WTC11 (cell line): ENCODE measurements around the gene IL13RA2. TPM values are rescaled to one million over a fixed set of nuclear protein-coding genes. Genes with fewer than 3 reads are reported as not detected.

Source experiments
- ATAC-seq: fragments of 200-7000 bp; cut with Tn5 transposase; 2 replicates; pipeline ENCODE4 v1.10.0; 2021; ENCODE audit warnings: mild to moderate bottlenecking, moderate library complexity
- CTCF ChIA-PET: fragments of 300-600 bp; sonication (Branson Sonifier 250); formaldehyde crosslinking; loops from one replicate; lab custom pipeline; 2021; ENCODE audit warnings: antibody characterized with exemption; lab: Charles Lee
- POLR2A ChIA-PET: fragments of 350-600 bp; sonication (Branson Sonifier 250); formaldehyde crosslinking; loops from one replicate; lab custom pipeline; 2021; ENCODE audit warnings: antibody characterized with exemption; lab: Charles Lee
- DNase-seq: peaks from one replicate; pipeline ENCODE4 v3.0.0; 2021; ENCODE audit warnings: low spot score
- H3K27ac Mint-ChIP-seq: 2 replicates; pipeline ENCODE4 v1.8.0; 2021; ENCODE audit warnings: mixed read lengths
- H3K27me3 Mint-ChIP-seq: 2 replicates; pipeline ENCODE4 v1.8.0; 2021; ENCODE audit warnings: low read depth, mild to moderate bottlenecking, moderate library complexity, mixed read lengths
- H3K36me3 Mint-ChIP-seq: 2 replicates; pipeline ENCODE4 v1.8.0; 2021; ENCODE audit warnings: mixed read lengths
- H3K4me1 Mint-ChIP-seq: 2 replicates; pipeline ENCODE4 v1.8.0; 2022; ENCODE audit warnings: mixed read lengths
- H3K4me3 Mint-ChIP-seq: 2 replicates; pipeline ENCODE4 v1.8.0; 2021; ENCODE audit warnings: mild to moderate bottlenecking, moderate library complexity, mixed read lengths
- H3K9me3 Mint-ChIP-seq: 2 replicates; pipeline ENCODE4 v1.8.0; 2021; ENCODE audit warnings: mixed read lengths
- ATF1 ChIP-seq: sonication (generic); formaldehyde crosslinking; IDR thresholded peaks from 2 replicates; pipeline ENCODE4 v1.8.1; 2023; ENCODE audit warnings: mild to moderate bottlenecking, moderate library complexity, missing genetic modification reagents
- FOXJ3 ChIP-seq: sonication (generic); formaldehyde crosslinking; IDR thresholded peaks from 2 replicates; pipeline ENCODE4 v1.9.0; 2021; ENCODE audit warnings: missing genetic modification reagents, mild to moderate bottlenecking, borderline replicate concordance
- PRRX2 ChIP-seq: fragments of 250-450 bp; sonication (Bioruptor Pico); IDR thresholded peaks from 2 replicates; pipeline ENCODE4 v1.8.0; 2021; ENCODE audit warnings: mild to moderate bottlenecking
- RORB ChIP-seq: fragments of 250-450 bp; sonication (Bioruptor Pico); IDR thresholded peaks from 2 replicates; pipeline ENCODE4 v1.9.0; 2021; ENCODE audit warnings: mild to moderate bottlenecking
- SOX15 ChIP-seq: fragments of 250-450 bp; sonication (Bioruptor Pico); IDR thresholded peaks from 2 replicates; pipeline ENCODE4 v1.9.0; 2021; ENCODE audit warnings: mild to moderate bottlenecking
- ZNF263 ChIP-seq: sonication (generic); formaldehyde crosslinking; IDR thresholded peaks from 2 replicates; pipeline ENCODE4 v1.8.1; 2022; ENCODE audit warnings: low read depth, mild to moderate bottlenecking, moderate library complexity, missing genetic modification reagents
- ZNF317 ChIP-seq: sonication (generic); formaldehyde crosslinking; IDR thresholded peaks from 2 replicates; pipeline ENCODE4 v1.8.1; 2023; ENCODE audit warnings: low read depth, mild to moderate bottlenecking, moderate library complexity, missing genetic modification reagents, borderline replicate concordance
- ZNF671 ChIP-seq: fragments of 250-450 bp; sonication (Bioruptor Pico); IDR thresholded peaks from 2 replicates; pipeline ENCODE4 v1.8.0; 2021; ENCODE audit warnings: mild to moderate bottlenecking
- total RNA-seq: library from RNA; stranded (reverse); gene quantifications from 3 replicates; pipeline ENCODE4 v1.2.3, GENCODE V29; 2021
- TF ChIP-seq, protein P1 (sequence below): sonication (generic); formaldehyde crosslinking; IDR thresholded peaks from 2 replicates; pipeline ENCODE4 v1.8.1; 2023; ENCODE audit warnings: mild to moderate bottlenecking, missing genetic modification reagents, moderate library complexity
- TF ChIP-seq, protein P2 (sequence below): sonication (generic); formaldehyde crosslinking; IDR thresholded peaks from 2 replicates; pipeline ENCODE4 v1.8.1; 2022; ENCODE audit warnings: low read depth, mild to moderate bottlenecking, moderate library complexity, missing genetic modification reagents, borderline replicate concordance
- TF ChIP-seq, protein P3 (sequence below): fragments of 250-450 bp; sonication (Bioruptor Pico); IDR thresholded peaks from 2 replicates; pipeline ENCODE4 v1.8.0; 2021; ENCODE audit warnings: mild to moderate bottlenecking
- TF ChIP-seq, protein P4 (sequence below): sonication (generic); formaldehyde crosslinking; IDR thresholded peaks from 2 replicates; pipeline ENCODE4 v1.8.1; 2023; ENCODE audit warnings: mild to moderate bottlenecking, missing genetic modification reagents, borderline replicate concordance
- TF ChIP-seq, protein P5 (sequence below): fragments of 250-450 bp; sonication (Bioruptor Pico); IDR thresholded peaks from 2 replicates; pipeline ENCODE4 v2.1.2; 2022; ENCODE audit warnings: mild to moderate bottlenecking, moderate library complexity
- TF ChIP-seq, protein P6 (sequence below): sonication (generic); formaldehyde crosslinking; IDR thresholded peaks from 2 replicates; pipeline ENCODE4 v1.8.0; 2023; ENCODE audit warnings: missing genetic modification reagents
- TF ChIP-seq, protein P7 (sequence below): sonication (generic); formaldehyde crosslinking; IDR thresholded peaks from 2 replicates; pipeline ENCODE4 v1.8.1; 2023; ENCODE audit warnings: mild to moderate bottlenecking, missing genetic modification reagents

IL13RA2 gene
- total RNA-seq, 1 experiment from 2014 or later, result not detected

DNA sequence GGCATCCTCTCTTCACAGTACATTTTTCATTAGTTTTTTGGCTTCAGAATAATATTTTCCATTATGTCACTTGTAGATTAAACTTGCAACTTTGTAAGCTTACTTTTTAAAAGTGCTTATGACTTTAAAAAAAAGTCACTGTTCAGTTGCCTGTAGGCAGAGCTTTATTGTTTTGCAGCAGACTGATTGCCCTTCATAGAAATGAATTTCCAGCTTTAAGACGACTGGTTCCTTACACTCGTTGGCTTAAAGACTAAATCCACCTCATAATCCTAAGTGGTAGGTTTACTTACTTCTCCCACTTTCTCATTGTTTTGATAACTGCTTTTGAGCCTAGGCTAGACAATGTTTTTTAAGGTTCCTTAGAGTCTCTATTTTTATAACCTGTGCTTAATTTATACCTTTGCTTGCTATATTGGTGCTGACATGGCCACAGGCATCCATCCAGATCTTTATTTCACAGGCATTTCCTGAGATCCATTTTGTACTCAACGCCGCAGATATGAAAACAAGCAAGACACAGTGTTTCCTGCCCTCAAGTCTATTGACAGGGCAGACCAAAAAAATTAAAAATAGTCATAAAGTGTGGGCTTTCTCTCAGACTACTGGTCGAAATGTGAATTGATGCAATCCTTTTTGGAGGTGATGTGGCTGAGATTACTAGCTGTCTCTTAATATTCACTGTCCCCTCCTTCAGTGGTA is 12.6 kb upstream of the IL13RA2 start:
- H3K9me3 Mint-ChIP-seq, result no peaks in the 10 kb centered on the region
- no peak overlapping the region for H3K4me3 Mint-ChIP-seq
- no peak overlapping the region for H3K27ac Mint-ChIP-seq
- no peaks in the 10 kb centered on the region for H3K36me3 Mint-ChIP-seq
- H3K27me3 Mint-ChIP-seq, result peaks cover 18% of the 10 kb centered on the region; the same call in 1 of the 2 replicates
- TF ChIP-seq, protein P1, sequence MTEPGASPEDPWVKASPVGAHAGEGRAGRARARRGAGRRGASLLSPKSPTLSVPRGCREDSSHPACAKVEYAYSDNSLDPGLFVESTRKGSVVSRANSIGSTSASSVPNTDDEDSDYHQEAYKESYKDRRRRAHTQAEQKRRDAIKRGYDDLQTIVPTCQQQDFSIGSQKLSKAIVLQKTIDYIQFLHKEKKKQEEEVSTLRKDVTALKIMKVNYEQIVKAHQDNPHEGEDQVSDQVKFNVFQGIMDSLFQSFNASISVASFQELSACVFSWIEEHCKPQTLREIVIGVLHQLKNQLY, result no peak
- no peak for TF ChIP-seq ZNF263 (CRISPR knock-in tag)
- no peak for TF ChIP-seq SOX15 (CRISPR knock-in tag)
- no peak for TF ChIP-seq ATF1
- TF ChIP-seq, protein P2, sequence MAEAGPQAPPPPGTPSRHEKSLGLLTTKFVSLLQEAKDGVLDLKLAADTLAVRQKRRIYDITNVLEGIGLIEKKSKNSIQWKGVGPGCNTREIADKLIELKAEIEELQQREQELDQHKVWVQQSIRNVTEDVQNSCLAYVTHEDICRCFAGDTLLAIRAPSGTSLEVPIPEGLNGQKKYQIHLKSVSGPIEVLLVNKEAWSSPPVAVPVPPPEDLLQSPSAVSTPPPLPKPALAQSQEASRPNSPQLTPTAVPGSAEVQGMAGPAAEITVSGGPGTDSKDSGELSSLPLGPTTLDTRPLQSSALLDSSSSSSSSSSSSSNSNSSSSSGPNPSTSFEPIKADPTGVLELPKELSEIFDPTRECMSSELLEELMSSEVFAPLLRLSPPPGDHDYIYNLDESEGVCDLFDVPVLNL (CRISPR knock-in tag), result no peak
- TF ChIP-seq, protein P3, sequence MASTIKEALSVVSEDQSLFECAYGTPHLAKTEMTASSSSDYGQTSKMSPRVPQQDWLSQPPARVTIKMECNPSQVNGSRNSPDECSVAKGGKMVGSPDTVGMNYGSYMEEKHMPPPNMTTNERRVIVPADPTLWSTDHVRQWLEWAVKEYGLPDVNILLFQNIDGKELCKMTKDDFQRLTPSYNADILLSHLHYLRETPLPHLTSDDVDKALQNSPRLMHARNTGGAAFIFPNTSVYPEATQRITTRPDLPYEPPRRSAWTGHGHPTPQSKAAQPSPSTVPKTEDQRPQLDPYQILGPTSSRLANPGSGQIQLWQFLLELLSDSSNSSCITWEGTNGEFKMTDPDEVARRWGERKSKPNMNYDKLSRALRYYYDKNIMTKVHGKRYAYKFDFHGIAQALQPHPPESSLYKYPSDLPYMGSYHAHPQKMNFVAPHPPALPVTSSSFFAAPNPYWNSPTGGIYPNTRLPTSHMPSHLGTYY, result no peak
- TF ChIP-seq, protein P4, sequence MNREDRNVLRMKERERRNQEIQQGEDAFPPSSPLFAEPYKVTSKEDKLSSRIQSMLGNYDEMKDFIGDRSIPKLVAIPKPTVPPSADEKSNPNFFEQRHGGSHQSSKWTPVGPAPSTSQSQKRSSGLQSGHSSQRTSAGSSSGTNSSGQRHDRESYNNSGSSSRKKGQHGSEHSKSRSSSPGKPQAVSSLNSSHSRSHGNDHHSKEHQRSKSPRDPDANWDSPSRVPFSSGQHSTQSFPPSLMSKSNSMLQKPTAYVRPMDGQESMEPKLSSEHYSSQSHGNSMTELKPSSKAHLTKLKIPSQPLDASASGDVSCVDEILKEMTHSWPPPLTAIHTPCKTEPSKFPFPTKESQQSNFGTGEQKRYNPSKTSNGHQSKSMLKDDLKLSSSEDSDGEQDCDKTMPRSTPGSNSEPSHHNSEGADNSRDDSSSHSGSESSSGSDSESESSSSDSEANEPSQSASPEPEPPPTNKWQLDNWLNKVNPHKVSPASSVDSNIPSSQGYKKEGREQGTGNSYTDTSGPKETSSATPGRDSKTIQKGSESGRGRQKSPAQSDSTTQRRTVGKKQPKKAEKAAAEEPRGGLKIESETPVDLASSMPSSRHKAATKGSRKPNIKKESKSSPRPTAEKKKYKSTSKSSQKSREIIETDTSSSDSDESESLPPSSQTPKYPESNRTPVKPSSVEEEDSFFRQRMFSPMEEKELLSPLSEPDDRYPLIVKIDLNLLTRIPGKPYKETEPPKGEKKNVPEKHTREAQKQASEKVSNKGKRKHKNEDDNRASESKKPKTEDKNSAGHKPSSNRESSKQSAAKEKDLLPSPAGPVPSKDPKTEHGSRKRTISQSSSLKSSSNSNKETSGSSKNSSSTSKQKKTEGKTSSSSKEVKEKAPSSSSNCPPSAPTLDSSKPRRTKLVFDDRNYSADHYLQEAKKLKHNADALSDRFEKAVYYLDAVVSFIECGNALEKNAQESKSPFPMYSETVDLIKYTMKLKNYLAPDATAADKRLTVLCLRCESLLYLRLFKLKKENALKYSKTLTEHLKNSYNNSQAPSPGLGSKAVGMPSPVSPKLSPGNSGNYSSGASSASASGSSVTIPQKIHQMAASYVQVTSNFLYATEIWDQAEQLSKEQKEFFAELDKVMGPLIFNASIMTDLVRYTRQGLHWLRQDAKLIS (CRISPR knock-in tag), result no peak
- TF ChIP-seq RORB (CRISPR knock-in tag), result no peak
- CTCF ChIA-PET, result interaction anchor here (0.6 kb wide), 1 partner anchor 404 kb away, joined by 3 read pairs; no protein-coding TSS in a partner anchor
- DNase-seq (no peak), ATAC-seq (no peak)
- POLR2A ChIA-PET, result no interaction called here
- H3K4me1 Mint-ChIP-seq, result no peaks in the 10 kb centered on the region

DNA sequence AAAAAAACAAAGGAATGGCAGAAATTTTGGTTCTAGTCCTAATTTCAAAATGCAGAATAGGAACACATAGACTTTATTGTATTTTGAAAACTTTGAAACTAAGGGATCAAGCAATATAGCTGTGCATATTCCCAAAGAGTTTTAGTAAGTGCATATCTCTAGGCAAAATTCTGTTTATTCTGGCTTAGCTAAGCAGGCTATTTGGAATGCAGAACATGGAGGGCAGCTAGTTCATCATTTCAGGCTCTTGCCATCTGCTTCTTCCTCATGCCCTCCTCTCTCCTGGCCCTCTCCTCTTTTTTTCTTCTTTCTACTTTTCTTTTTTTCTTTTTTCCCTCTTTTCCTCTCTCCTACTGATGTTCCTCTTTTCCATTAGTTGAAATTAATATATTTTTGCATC is 12.0 kb upstream of the IL13RA2 start:
- ChIA-PET CTCF (no interaction called here), POLR2A (no interaction called here)
- Mint-ChIP-seq H3K4me1 (no peaks in the 10 kb centered on the region), H3K4me3 (no peak overlapping the region), H3K27me3 (peaks cover 18% of the 10 kb centered on the region; the same call in 1 of the 2 replicates), H3K9me3 (no peaks in the 10 kb centered on the region), H3K36me3 (no peaks in the 10 kb centered on the region), H3K27ac (no peak overlapping the region)
- ATAC-seq (no peak), DNase-seq (no peak)
- TF ChIP-seq ZNF671 (no peak), PRRX2 (CRISPR knock-in tag) (no peak)

DNA sequence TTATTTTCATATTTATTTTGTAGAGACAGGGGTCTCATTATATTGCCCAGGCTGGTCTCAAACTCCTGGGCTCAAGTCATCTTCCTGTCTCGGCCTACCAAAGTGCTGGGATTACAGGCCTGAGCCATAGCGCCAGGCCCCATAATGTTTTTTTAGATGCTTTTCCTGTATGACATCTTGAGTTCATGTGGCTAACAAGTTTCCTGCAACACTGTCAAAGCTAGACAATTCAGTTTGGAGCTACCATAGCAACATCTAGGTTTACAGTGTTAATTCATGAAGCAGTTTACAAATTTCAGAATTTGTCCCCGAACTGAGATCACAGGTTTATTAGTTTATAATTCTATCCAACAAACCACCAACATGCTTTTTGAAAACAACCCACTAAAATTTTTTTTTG is 6.4 kb upstream of the IL13RA2 start:
- Mint-ChIP-seq H3K36me3 (no peaks in the 10 kb centered on the region), H3K9me3 (no peaks in the 10 kb centered on the region), H3K4me1 (no peaks in the 10 kb centered on the region), H3K27ac (no peak overlapping the region), H3K4me3 (no peak overlapping the region), H3K27me3 (peaks cover 18% of the 10 kb centered on the region)
- ChIA-PET POLR2A (no interaction called here), CTCF (no interaction called here)
- ATAC-seq, result no peak
- no peak for DNase-seq
- no peak for TF ChIP-seq FOXJ3 (CRISPR knock-in tag)
- no peak for TF ChIP-seq ZNF317 (CRISPR knock-in tag)
- TF ChIP-seq, protein P5, sequence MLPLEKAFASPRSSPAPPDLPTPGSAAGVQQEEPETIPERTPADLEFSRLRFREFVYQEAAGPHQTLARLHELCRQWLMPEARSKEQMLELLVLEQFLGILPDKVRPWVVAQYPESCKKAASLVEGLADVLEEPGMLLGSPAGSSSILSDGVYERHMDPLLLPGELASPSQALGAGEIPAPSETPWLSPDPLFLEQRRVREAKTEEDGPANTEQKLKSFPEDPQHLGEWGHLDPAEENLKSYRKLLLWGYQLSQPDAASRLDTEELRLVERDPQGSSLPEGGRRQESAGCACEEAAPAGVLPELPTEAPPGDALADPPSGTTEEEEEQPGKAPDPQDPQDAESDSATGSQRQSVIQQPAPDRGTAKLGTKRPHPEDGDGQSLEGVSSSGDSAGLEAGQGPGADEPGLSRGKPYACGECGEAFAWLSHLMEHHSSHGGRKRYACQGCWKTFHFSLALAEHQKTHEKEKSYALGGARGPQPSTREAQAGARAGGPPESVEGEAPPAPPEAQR (CRISPR knock-in tag), result no peak
- TF ChIP-seq, protein P6, sequence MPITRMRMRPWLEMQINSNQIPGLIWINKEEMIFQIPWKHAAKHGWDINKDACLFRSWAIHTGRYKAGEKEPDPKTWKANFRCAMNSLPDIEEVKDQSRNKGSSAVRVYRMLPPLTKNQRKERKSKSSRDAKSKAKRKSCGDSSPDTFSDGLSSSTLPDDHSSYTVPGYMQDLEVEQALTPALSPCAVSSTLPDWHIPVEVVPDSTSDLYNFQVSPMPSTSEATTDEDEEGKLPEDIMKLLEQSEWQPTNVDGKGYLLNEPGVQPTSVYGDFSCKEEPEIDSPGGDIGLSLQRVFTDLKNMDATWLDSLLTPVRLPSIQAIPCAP (CRISPR knock-in tag), result no peak
- TF ChIP-seq, protein P7, sequence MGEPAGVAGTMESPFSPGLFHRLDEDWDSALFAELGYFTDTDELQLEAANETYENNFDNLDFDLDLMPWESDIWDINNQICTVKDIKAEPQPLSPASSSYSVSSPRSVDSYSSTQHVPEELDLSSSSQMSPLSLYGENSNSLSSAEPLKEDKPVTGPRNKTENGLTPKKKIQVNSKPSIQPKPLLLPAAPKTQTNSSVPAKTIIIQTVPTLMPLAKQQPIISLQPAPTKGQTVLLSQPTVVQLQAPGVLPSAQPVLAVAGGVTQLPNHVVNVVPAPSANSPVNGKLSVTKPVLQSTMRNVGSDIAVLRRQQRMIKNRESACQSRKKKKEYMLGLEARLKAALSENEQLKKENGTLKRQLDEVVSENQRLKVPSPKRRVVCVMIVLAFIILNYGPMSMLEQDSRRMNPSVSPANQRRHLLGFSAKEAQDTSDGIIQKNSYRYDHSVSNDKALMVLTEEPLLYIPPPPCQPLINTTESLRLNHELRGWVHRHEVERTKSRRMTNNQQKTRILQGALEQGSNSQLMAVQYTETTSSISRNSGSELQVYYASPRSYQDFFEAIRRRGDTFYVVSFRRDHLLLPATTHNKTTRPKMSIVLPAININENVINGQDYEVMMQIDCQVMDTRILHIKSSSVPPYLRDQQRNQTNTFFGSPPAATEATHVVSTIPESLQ (CRISPR knock-in tag), result no peak
